SK-N-SH (cell line): Measurements from ENCODE around the gene SIL1. TPM values are rescaled to one million over a fixed set of nuclear protein-coding genes. Genes with fewer than 3 reads are reported as not detected.

ENCODE experiments used
- CTCF ChIA-PET: fragments of 300-600, 350-600 bp; formaldehyde crosslinking; extraction: SDS; loops from one replicate; lab custom pipeline; 2021; lab: Yijun Ruan, JAX
- POLR2A ChIA-PET: fragments of 350-600 bp; sonication (Branson Sonifier 250); formaldehyde crosslinking; extraction: SDS; loops from one replicate; lab custom pipeline; 2020; ENCODE audit warnings: antibody characterized with exemption, inconsistent platforms; lab: Yijun Ruan, JAX
- DNase-seq: peaks from one replicate; pipeline ENCODE4 v3.0.0; 2012
- H2AFZ ChIP-seq: fragments of 200-600 bp; sonication (generic); 2 replicates; pipeline ENCODE4 v1.8.1; 2016; ENCODE audit warnings: antibody characterized with exemption, mild to moderate bottlenecking, low read depth
- H3F3A ChIP-seq: fragments of 200-600 bp; sonication (generic); replicated peaks from 2 replicates; pipeline ENCODE3; 2016; ENCODE audit warnings: antibody characterized with exemption, mild to moderate bottlenecking; ENCODE audit not compliant: insufficient read depth
- H3K27ac ChIP-seq, 2 experiments: fragments of 200-500 bp in 1 of 2; fragments of 200-600 bp in 1 of 2; sonication (Bioruptor generic) in 1 of 2; sonication (generic), shearing (Covaris generic) in 1 of 2; 2 replicates each; pipeline versions ENCODE4 v1.5.1 to v1.6.1; 2014 to 2016; ENCODE audit warnings: low read depth in 2 of 2, inconsistent platforms in 1 of 2, low read length in 1 of 2, mild to moderate bottlenecking in 1 of 2, mixed read lengths in 1 of 2
- H3K27me3 ChIP-seq: fragments of 200-600 bp; sonication (generic), shearing (Covaris generic); 2 replicates; pipeline ENCODE4 v1.6.1; 2016; ENCODE audit warnings: mixed run types; ENCODE audit not compliant: insufficient read depth
- H3K36me3 ChIP-seq, 2 experiments: fragments of 200-500 bp in 1 of 2; fragments of 200-600 bp in 1 of 2; sonication (Bioruptor generic) in 1 of 2; sonication (generic) in 1 of 2; replicated peaks in 1 of 2; 2 replicates each; pipeline versions ENCODE3 to v1.5.1; 2014 to 2016; ENCODE audit warnings: low read length in 1 of 2, mild to moderate bottlenecking in 1 of 2; ENCODE audit not compliant: insufficient read depth in 2 of 2, control insufficient read depth in 1 of 2
- H3K4me1 ChIP-seq, 2 experiments: fragments of 200-500 bp in 1 of 2; fragments of 200-600 bp in 1 of 2; sonication (Bioruptor generic) in 1 of 2; sonication (generic), shearing (Covaris generic) in 1 of 2; 2 replicates each; pipeline versions ENCODE4 v1.5.1 to v1.6.1; 2014 to 2016; ENCODE audit warnings: low read depth in 1 of 2, low read length in 1 of 2, mixed run types in 1 of 2; ENCODE audit not compliant: insufficient read depth in 2 of 2, control insufficient read depth in 1 of 2
- H3K4me2 ChIP-seq: fragments of 200-600 bp; sonication (generic), shearing (Covaris generic); 2 replicates; pipeline ENCODE4 v1.6.1; 2017; ENCODE audit warnings: mixed run types
- H3K4me3 ChIP-seq, 2 experiments: fragments of 200-500 bp in 1 of 2; fragments of 200-600 bp in 1 of 2; sonication (Bioruptor generic) in 1 of 2; sonication (generic), shearing (Covaris generic) in 1 of 2; 2 replicates each; pipeline versions ENCODE4 v1.5.1 to v1.8.1; 2014 to 2016; ENCODE audit warnings: low read depth in 2 of 2, inconsistent platforms in 1 of 2, low read length in 1 of 2, mild to moderate bottlenecking in 1 of 2, mixed read lengths in 1 of 2, moderate library complexity in 1 of 2
- H3K79me2 ChIP-seq: fragments of 200-600 bp; sonication (generic); 2 replicates; pipeline ENCODE4 v1.8.1; 2017; ENCODE audit warnings: mild to moderate bottlenecking; ENCODE audit not compliant: insufficient read depth
- H3K9ac ChIP-seq: fragments of 200-600 bp; sonication (generic); 2 replicates; pipeline ENCODE4 v1.6.1; 2017; ENCODE audit warnings: mixed run types
- H3K9me2 ChIP-seq: fragments of 200-600 bp; sonication (generic); 2 replicates; pipeline ENCODE4 v1.6.1; 2017; ENCODE audit warnings: mixed run types
- H3K9me3 ChIP-seq: fragments of 200-600 bp; sonication (generic); 2 replicates; pipeline ENCODE4 v1.6.1; 2017; ENCODE audit warnings: mixed run types, mild to moderate bottlenecking, moderate library complexity
- H4K20me1 ChIP-seq: fragments of 200-600 bp; sonication (generic); 2 replicates; pipeline ENCODE4 v1.6.1; 2017; ENCODE audit warnings: mild to moderate bottlenecking, mixed run types; ENCODE audit not compliant: insufficient read depth
- CHD2 ChIP-seq: fragments of 150-350 bp; IDR thresholded peaks from 2 replicates; pipeline ENCODE4 v1.6.1; 2018; ENCODE audit warnings: low read length; ENCODE audit not compliant: partially characterized antibody
- FOSL2 ChIP-seq: IDR thresholded peaks from 2 replicates; pipeline ENCODE4 v1.4.0; 2012; ENCODE audit warnings: low read depth, mild to moderate bottlenecking, moderate library complexity, borderline replicate concordance
- FOXM1 ChIP-seq: IDR thresholded peaks from 2 replicates; pipeline ENCODE4 v1.4.0; 2012; ENCODE audit warnings: low read depth, mild to moderate bottlenecking
- GABPA ChIP-seq: IDR thresholded peaks from 2 replicates; pipeline ENCODE4 v1.4.0; 2012; ENCODE audit warnings: low read depth, mild to moderate bottlenecking
- JUND ChIP-seq: IDR thresholded peaks from 2 replicates; pipeline ENCODE4 v1.4.0; 2012
- MEF2A ChIP-seq: IDR thresholded peaks from 2 replicates; pipeline ENCODE4 v1.4.0; 2012; ENCODE audit warnings: low read depth, borderline replicate concordance
- MXI1 ChIP-seq: IDR thresholded peaks from 2 replicates; pipeline ENCODE4 v1.6.1; 2012; ENCODE audit warnings: mild to moderate bottlenecking, low read depth, low read length, improper control_type of control experiment
- RAD21 ChIP-seq: IDR thresholded peaks from 2 replicates; pipeline ENCODE4 v1.6.1; 2012; ENCODE audit warnings: mild to moderate bottlenecking, low read length
- RCOR1 ChIP-seq: fragments of 150-350 bp; IDR thresholded peaks from 2 replicates; pipeline ENCODE4 v1.6.1; 2017; ENCODE audit warnings: antibody characterized with exemption, low read length
- RFX5 ChIP-seq: IDR thresholded peaks from 2 replicates; pipeline ENCODE4 v1.6.1; 2012; ENCODE audit warnings: mild to moderate bottlenecking, improper control_type of control experiment, low read length
- TCF12 ChIP-seq: IDR thresholded peaks from 2 replicates; pipeline ENCODE4 v1.4.0; 2012
- WGBS: methylation state at CpG from one replicate; pipeline ENCODE4 v1.1.6; 2017; ENCODE audit warnings: low lambda C conversion rate; 5-methylcytosine and 5-hydroxymethylcytosine counted together
- polyA plus RNA-seq, 3 experiments: library from polyadenylated mRNA; depleted of rRNA; stranded (reverse); fragments of >200 nt; gene quantifications; 2 replicates each; pipeline ENCODE4 v1.2.3, GENCODE V29; 2012
- TF ChIP-seq, protein P1 (sequence below): IDR thresholded peaks from 2 replicates; pipeline ENCODE4 v1.6.1; 2012; ENCODE audit warnings: mild to moderate bottlenecking, low read depth, low read length, moderate library complexity
- TF ChIP-seq, protein P2 (sequence below): IDR thresholded peaks from 2 replicates; pipeline ENCODE4; 2012
- TF ChIP-seq, protein P3 (sequence below): fragments of 200-600 bp; sonication (generic); IDR thresholded peaks from 2 replicates; pipeline ENCODE4 v1.6.1; 2017; ENCODE audit warnings: antibody characterized with exemption, mild to moderate bottlenecking, moderate library complexity
- TF ChIP-seq, protein P4 (sequence below): IDR thresholded peaks from 2 replicates; pipeline ENCODE4 v1.4.0; 2012; ENCODE audit warnings: low read depth, borderline replicate concordance
- TF ChIP-seq, protein P5 (sequence below): IDR thresholded peaks from 2 replicates; pipeline ENCODE4 v1.4.0; 2012; ENCODE audit warnings: low read depth, borderline replicate concordance
- TF ChIP-seq, protein P6 (sequence below): IDR thresholded peaks from 2 replicates; pipeline ENCODE4 v1.4.0; 2012; ENCODE audit warnings: low read depth

Gene SIL1
- polyA plus RNA-seq, 1 of the 3 experiments (the other 2 are of a cell fraction): 25.9 TPM

DNA sequence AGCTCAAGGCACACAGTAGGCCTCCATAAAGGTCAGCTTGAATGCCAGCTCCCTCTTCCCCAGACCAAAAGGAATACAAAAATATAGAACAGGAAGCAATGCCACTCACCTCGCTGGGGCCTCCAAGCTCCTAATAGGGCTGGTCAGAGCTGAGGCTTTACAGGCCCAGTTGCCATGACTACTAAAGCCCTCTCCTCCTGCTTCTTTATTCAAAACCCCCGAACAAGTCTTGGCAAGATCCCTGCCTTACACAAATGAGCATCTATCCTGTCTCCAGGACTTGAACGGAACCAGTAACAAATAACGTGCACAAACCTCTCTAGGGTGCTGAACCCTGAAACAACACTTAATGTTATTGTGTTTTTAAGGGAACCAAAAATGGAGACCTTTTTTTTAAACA, 136.3 kb downstream of the SIL1 start:
- ChIA-PET POLR2A (interaction anchor here (0.6 kb wide), 1 partner anchor 10 kb away, joined by 3 read pairs; no protein-coding TSS in a partner anchor), CTCF (no interaction called here)
- peak overlapping the region; percentile 75; the same call in 1 of the 2 replicates for H2AFZ ChIP-seq
- H3K36me3 ChIP-seq: no peaks in the 10 kb centered on the region
- DNase-seq: no peak
- no peak overlapping the region for H3K9ac ChIP-seq
- H3K4me1 ChIP-seq: peaks cover 18 to 23% of the 10 kb centered on the region in 2 experiments; a peak in 3 of 4 replicates
- no peak overlapping the region for H3K4me3 ChIP-seq
- peak overlapping the region; percentile 61 for H3K4me2 ChIP-seq
- H3F3A ChIP-seq: no peaks in the 10 kb centered on the region
- H3K27me3 ChIP-seq: no peaks in the 10 kb centered on the region
- H4K20me1 ChIP-seq: no peaks in the 10 kb centered on the region
- no peaks in the 10 kb centered on the region for H3K9me3 ChIP-seq
- 87% methylated on average over 4 of the region's 4 CpGs for WGBS
- H3K79me2 ChIP-seq: no peaks in the 10 kb centered on the region
- H3K9me2 ChIP-seq: no peaks in the 10 kb centered on the region
- peak overlapping the region; percentile 50 to 71 for H3K27ac ChIP-seq
- TF ChIP-seq, protein P1, sequence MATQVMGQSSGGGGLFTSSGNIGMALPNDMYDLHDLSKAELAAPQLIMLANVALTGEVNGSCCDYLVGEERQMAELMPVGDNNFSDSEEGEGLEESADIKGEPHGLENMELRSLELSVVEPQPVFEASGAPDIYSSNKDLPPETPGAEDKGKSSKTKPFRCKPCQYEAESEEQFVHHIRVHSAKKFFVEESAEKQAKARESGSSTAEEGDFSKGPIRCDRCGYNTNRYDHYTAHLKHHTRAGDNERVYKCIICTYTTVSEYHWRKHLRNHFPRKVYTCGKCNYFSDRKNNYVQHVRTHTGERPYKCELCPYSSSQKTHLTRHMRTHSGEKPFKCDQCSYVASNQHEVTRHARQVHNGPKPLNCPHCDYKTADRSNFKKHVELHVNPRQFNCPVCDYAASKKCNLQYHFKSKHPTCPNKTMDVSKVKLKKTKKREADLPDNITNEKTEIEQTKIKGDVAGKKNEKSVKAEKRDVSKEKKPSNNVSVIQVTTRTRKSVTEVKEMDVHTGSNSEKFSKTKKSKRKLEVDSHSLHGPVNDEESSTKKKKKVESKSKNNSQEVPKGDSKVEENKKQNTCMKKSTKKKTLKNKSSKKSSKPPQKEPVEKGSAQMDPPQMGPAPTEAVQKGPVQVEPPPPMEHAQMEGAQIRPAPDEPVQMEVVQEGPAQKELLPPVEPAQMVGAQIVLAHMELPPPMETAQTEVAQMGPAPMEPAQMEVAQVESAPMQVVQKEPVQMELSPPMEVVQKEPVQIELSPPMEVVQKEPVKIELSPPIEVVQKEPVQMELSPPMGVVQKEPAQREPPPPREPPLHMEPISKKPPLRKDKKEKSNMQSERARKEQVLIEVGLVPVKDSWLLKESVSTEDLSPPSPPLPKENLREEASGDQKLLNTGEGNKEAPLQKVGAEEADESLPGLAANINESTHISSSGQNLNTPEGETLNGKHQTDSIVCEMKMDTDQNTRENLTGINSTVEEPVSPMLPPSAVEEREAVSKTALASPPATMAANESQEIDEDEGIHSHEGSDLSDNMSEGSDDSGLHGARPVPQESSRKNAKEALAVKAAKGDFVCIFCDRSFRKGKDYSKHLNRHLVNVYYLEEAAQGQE: no peak
- no peak for TF ChIP-seq TCF12
- TF ChIP-seq, protein P2, sequence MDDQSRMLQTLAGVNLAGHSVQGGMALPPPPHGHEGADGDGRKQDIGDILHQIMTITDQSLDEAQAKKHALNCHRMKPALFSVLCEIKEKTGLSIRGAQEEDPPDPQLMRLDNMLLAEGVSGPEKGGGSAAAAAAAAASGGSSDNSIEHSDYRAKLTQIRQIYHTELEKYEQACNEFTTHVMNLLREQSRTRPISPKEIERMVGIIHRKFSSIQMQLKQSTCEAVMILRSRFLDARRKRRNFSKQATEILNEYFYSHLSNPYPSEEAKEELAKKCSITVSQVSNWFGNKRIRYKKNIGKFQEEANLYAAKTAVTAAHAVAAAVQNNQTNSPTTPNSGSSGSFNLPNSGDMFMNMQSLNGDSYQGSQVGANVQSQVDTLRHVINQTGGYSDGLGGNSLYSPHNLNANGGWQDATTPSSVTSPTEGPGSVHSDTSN: no peak
- no peak for TF ChIP-seq JUND
- no peak for TF ChIP-seq FOXM1

DNA sequence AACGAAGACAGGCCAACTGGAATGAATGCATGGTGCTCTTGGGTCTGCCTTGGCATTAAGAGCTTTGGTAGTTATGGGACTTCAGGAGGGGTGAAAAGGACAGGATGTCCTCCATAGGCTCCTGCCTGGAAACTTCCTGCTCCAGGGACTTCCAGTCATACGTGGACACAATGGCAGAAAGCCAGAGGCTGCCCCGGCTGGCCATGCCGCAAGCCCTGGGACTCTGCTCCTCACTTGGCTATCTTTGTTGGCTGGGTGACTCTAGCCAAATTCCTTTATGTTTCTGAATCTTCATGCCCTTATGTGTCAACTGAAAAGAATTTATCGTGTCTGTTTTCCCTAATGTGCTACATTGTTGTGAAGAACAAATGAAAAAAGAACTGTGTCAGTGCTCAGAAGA, 136.9 kb downstream of the SIL1 start:
- Histone ChIP-seq H3K9ac (no peak overlapping the region), H3K9me3 (no peaks in the 10 kb centered on the region), H3F3A (no peaks in the 10 kb centered on the region), H3K4me1 (peaks cover 18 to 23% of the 10 kb centered on the region in 2 experiments; a peak in 3 of 4 replicates), H3K36me3 (no peaks in the 10 kb centered on the region), H3K9me2 (no peaks in the 10 kb centered on the region), H3K27me3 (no peaks in the 10 kb centered on the region), H3K79me2 (no peaks in the 10 kb centered on the region), H4K20me1 (no peaks in the 10 kb centered on the region), H3K4me3 (no peak overlapping the region), H3K27ac (peak overlapping the region; percentile 50 to 71; a peak in 3 of 4 replicates), H2AFZ (peak overlapping the region; percentile 75), H3K4me2 (peak overlapping the region; percentile 61)
- POLR2A ChIA-PET: no interaction called here
- CTCF ChIA-PET: no interaction called here
- 56% methylated on average over 5 of the region's 5 CpGs for WGBS
- DNase-seq: no peak
- no peak for TF ChIP-seq RCOR1
- TF ChIP-seq FOXM1: no peak
- TF ChIP-seq, protein P3, sequence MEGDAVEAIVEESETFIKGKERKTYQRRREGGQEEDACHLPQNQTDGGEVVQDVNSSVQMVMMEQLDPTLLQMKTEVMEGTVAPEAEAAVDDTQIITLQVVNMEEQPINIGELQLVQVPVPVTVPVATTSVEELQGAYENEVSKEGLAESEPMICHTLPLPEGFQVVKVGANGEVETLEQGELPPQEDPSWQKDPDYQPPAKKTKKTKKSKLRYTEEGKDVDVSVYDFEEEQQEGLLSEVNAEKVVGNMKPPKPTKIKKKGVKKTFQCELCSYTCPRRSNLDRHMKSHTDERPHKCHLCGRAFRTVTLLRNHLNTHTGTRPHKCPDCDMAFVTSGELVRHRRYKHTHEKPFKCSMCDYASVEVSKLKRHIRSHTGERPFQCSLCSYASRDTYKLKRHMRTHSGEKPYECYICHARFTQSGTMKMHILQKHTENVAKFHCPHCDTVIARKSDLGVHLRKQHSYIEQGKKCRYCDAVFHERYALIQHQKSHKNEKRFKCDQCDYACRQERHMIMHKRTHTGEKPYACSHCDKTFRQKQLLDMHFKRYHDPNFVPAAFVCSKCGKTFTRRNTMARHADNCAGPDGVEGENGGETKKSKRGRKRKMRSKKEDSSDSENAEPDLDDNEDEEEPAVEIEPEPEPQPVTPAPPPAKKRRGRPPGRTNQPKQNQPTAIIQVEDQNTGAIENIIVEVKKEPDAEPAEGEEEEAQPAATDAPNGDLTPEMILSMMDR: no peak
- TF ChIP-seq TCF12: no peak
- no peak for TF ChIP-seq RAD21
- TF ChIP-seq MXI1: no peak
- TF ChIP-seq, protein P4, sequence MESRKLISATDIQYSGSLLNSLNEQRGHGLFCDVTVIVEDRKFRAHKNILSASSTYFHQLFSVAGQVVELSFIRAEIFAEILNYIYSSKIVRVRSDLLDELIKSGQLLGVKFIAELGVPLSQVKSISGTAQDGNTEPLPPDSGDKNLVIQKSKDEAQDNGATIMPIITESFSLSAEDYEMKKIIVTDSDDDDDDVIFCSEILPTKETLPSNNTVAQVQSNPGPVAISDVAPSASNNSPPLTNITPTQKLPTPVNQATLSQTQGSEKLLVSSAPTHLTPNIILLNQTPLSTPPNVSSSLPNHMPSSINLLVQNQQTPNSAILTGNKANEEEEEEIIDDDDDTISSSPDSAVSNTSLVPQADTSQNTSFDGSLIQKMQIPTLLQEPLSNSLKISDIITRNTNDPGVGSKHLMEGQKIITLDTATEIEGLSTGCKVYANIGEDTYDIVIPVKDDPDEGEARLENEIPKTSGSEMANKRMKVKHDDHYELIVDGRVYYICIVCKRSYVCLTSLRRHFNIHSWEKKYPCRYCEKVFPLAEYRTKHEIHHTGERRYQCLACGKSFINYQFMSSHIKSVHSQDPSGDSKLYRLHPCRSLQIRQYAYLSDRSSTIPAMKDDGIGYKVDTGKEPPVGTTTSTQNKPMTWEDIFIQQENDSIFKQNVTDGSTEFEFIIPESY: no peak
- no peak for TF ChIP-seq MEF2A
- TF ChIP-seq CHD2: no peak
- TF ChIP-seq, protein P5, sequence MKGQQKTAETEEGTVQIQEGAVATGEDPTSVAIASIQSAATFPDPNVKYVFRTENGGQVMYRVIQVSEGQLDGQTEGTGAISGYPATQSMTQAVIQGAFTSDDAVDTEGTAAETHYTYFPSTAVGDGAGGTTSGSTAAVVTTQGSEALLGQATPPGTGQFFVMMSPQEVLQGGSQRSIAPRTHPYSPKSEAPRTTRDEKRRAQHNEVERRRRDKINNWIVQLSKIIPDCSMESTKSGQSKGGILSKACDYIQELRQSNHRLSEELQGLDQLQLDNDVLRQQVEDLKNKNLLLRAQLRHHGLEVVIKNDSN: no peak
- TF ChIP-seq, protein P6, sequence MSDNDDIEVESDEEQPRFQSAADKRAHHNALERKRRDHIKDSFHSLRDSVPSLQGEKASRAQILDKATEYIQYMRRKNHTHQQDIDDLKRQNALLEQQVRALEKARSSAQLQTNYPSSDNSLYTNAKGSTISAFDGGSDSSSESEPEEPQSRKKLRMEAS: peak; percentile 64; the same call in 1 of the 2 replicates
- TF ChIP-seq GABPA: no peak
- no peak for TF ChIP-seq RFX5
- TF ChIP-seq FOSL2: peak; percentile 35; the same call in 1 of the 2 replicates
